HL-60/S4 treated with retinoic acid at 250 ng/mL for 4 days and 3 days (cell line): ENCODE data around the gene DNAAF2.
"Not testable (repeated sequence)": the region's sequence is repeated elsewhere in the genome, so short reads cannot be mapped to it uniquely, and the experiment has no call there.

Source experiments
- in situ Hi-C: fragments of 300-500 bp; cut with MboI; formaldehyde crosslinking; loops from 2 replicates; pipeline ENCODE4 v1.7.0; 2022; ENCODE audit warnings: low sequenced_read_pairs

DNAAF2 gene

DNA sequence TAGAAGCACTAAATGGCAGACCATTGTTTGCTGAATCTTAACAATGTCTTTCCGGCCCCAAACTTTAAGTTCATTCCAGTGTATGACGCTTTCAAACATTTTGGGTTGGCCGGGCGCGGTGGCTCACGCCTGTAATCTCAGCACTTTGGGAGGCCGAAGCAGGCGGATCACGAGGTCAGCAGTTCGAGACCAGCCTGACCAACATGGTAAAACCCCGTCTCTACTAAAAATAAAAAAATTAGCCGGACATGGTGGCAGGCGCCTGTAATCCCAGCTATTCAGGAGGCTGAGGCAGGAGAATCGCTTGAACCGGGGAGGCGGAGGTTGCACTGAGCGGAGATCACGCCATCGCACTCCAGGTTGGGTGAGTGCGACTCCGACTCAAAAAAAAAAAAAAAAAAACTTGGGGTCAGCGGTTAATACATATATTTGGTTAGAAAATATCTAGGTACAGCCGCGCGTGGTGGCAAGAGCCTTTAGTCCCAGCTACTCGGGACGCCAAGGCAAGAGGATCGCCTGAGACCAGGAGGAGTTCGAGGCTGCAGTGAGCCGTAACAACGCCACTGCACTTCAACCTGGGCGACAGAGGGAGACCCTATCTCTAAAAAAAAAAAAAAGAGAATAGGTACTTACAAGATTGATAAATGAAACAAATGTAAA is 49.9 kb downstream of the DNAAF2 start:
- in situ Hi-C loops, result not testable (repeated sequence)

- in situ Hi-C loops, result no loop called here
Measured at GRCh38 chr14:49584058-49584457, 51.0 kb downstream of the DNAAF2 start.

- in situ Hi-C loops, result no loop called here
Measured at GRCh38 chr14:49583629-49584028, 51.4 kb downstream of the DNAAF2 start.

DNA sequence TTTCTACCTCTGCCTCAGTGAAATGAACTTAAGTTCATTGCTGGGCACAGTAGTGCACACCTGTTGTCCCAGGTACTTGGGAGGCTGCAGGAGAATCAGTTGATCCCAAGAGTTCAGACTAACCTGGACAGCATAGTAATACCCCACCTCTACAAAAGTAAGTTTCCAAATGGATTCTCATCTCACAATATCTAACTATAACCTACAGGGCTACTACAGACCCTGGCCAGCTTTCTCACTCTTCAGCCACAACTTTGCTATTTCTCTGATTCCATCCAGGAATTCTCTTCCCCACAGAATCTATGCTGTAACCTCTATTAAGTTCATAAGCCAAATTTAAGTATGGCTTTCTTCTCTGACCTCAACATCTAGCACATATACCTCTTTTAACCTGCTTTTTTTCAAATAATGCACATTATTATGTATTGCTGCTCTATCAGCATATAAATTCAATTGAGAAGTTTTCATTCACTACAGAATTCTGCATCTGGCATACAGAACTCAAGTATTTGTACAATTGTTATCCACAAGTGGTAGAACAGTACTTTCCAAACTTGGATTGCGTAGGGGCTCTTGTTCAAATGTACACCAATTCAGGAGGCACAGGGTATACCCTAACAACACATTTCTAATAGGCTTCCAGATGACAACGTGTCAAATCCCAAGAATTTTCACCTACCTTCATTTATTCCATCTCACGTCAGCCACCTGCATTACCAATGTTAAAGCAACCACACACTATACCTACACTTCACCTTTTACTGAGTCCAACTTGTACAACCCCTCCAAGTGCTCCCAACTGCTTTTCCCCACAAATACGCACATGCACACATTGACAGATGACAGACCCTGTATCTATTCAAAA is 52.7 kb downstream of the DNAAF2 start:
- in situ Hi-C loops, result no loop called here

DNA sequence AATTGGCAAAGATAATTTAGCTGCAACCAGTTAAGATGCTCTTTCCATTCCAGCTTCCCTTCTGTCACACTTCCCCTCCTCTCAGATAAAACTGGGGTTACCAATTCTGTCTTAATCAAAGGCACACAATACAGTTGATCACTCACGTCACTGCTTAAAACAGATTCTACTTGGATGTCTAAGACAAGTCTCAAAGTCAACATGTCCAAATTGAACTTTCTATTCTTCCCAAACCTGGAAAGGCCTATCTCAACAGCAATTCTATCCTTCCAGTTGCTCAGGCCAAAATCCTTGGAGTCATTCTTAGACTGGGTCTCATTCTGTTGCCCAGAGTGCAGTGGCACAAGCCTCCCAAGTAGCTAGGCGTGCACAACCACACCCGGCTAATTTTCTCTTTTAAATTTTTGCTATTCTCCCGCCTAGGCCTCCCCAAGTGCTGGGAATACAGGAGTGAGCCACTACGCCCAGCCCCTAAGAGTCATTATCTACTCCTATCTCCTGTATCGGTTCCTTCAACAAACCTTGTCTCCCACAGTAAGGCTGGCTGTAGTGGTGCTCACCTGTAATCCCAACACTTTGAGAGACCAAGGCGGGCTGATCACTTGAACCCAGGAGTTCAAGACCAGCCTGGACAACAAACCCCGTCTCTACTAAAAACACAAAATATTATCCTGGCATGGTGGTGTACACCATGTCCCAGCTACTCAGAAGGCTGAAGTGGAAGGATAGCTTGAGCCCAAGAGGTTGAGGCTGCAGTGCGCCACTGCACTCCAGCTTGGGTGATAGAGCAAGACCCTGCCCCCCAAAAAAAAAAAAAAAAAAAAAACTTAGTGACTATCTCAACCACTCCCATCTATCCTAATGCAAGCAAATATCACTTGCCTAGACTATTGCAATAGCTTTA is 53.6 kb downstream of the DNAAF2 start:
- in situ Hi-C loops, result no loop called here

DNA sequence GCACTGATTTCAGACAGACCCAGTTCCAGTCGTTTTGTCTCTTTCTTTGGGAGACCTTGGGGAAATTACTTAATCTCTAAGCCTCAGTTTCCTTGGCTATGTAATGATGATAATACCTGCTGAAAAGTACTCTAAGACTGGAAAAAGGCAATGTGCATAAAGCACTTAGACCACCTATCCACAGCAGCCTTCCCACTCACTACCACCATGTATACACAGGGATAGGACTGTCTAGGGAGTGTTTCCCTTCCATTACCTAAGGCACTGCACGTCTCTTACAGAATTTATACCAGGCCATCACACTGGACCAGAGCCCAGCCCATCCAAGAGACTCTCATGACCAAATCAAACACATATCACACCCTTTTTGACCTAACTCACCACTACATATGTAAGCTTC is 55.2 kb downstream of the DNAAF2 start:
- in situ Hi-C loops, result no loop called here

DNA sequence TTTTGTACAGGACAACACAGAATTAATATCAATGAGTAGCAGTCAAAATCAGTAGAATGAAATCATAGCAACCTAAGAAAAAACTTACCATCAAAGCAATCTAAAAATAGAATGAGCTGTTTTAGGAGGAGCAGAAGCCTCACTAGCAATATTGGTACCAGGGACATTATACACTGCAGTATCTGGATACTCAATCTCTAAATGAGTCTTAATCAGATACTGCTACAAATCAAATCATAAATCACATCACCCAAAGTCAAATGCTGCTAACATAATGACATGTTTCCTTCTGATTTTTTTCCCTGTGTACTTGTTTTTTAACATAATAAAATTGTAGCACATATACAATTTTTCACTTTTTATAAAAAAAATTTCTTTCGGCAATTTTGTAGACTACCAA is 56.9 kb downstream of the DNAAF2 start:
- in situ Hi-C loops, result no loop called here
